HEK293 (cell line): ENCODE data around the gene ADCY4.

Experiments used
- CTCF ChIA-PET: fragments of 350-600 bp; formaldehyde crosslinking; extraction: SDS; loops from one replicate; lab custom pipeline; 2021; ENCODE audit warnings: antibody characterized with exemption; lab: Yijun Ruan, JAX
- POLR2A ChIA-PET: fragments of 300-600 bp; formaldehyde crosslinking; extraction: SDS; loops from one replicate; lab custom pipeline; 2020; ENCODE audit warnings: antibody characterized with exemption, inconsistent platforms; lab: Yijun Ruan, JAX
- H3K27ac ChIP-seq: fragments of 200-500 bp; sonication (Bioruptor generic); 2 replicates; pipeline ENCODE4 v1.5.1; 2014; ENCODE audit warnings: low read depth, low read length, control low read depth, inconsistent platforms; ENCODE audit errors: extremely low read depth
- H3K36me3 ChIP-seq, 2 experiments: fragments of 200-500 bp in 1 of 2; sonication (Bioruptor generic) in 1 of 2; 1 replicate in 1 of 2; 2 replicates in 1 of 2; pipeline ENCODE4 v1.5.1; 2014 to 2017; ENCODE audit warnings: inconsistent platforms in 2 of 2, low read length in 2 of 2; ENCODE audit not compliant: control insufficient read depth in 2 of 2, insufficient read depth in 1 of 2
- H3K4me1 ChIP-seq: fragments of 200-500 bp; sonication (Bioruptor generic); 2 replicates; pipeline ENCODE4 v1.5.1; 2014; ENCODE audit warnings: mild to moderate bottlenecking, low read length, inconsistent platforms; ENCODE audit not compliant: control insufficient read depth, insufficient read depth
- H3K4me3 ChIP-seq: 2 replicates; pipeline ENCODE4 v1.5.1; 2011; ENCODE audit warnings: low read depth, mild to moderate bottlenecking, control low read depth, low read length, moderate library complexity
- H3K9me3 ChIP-seq: fragments of 200-500 bp; sonication (Bioruptor generic); 2 replicates; pipeline ENCODE4 v1.5.1; 2014; ENCODE audit warnings: low read depth, low read length, inconsistent platforms; ENCODE audit not compliant: control insufficient read depth, insufficient read depth
- FEZF1 ChIP-seq: fragments of 450-650 bp; formaldehyde crosslinking; IDR thresholded peaks from 2 replicates; pipeline ENCODE4 v1.5.1; 2016; ENCODE audit warnings: missing biosample characterization, missing genetic modification characterization
- HOXA7 ChIP-seq: sonication (generic); formaldehyde crosslinking; IDR thresholded peaks from 2 replicates; pipeline ENCODE4 v1.8.1; 2022; ENCODE audit warnings: missing genetic modification reagents, borderline replicate concordance
- KLF17 ChIP-seq: fragments of 450-650 bp; formaldehyde crosslinking; IDR thresholded peaks from 2 replicates; pipeline ENCODE4 v1.5.1; 2016; ENCODE audit warnings: missing biosample characterization, missing genetic modification characterization
- KLF8 ChIP-seq: fragments of 450-650 bp; formaldehyde crosslinking; IDR thresholded peaks from 2 replicates; pipeline ENCODE4 v1.5.1; 2016; ENCODE audit warnings: missing biosample characterization, missing genetic modification characterization
- OSR2 ChIP-seq: fragments of 450-650 bp; formaldehyde crosslinking; IDR thresholded peaks from 2 replicates; pipeline ENCODE4 v1.5.1; 2016; ENCODE audit warnings: missing biosample characterization, missing genetic modification characterization
- PRDM1 ChIP-seq: fragments of 450-650 bp; formaldehyde crosslinking; IDR thresholded peaks from 2 replicates; pipeline ENCODE4; 2016; ENCODE audit warnings: missing biosample characterization, missing genetic modification characterization
- SP2 ChIP-seq: fragments of 450-650 bp; formaldehyde crosslinking; IDR thresholded peaks from 2 replicates; pipeline ENCODE4 v1.5.1; 2016; ENCODE audit warnings: missing biosample characterization, missing genetic modification characterization
- SP7 ChIP-seq: fragments of 450-650 bp; formaldehyde crosslinking; IDR thresholded peaks from 2 replicates; pipeline ENCODE4 v1.5.1; 2016; ENCODE audit warnings: missing biosample characterization, missing genetic modification characterization
- TCF7L2 ChIP-seq: IDR thresholded peaks from 2 replicates; pipeline ENCODE4 v1.6.1; 2011; ENCODE audit warnings: low read depth, mild to moderate bottlenecking, inconsistent platforms, low read length, moderate library complexity, borderline replicate concordance
- ZBTB11 ChIP-seq: fragments of 450-650 bp; formaldehyde crosslinking; conservative IDR thresholded peaks from 2 replicates; pipeline ENCODE4 v1.5.1; 2016; ENCODE audit warnings: low read depth, missing biosample characterization, missing genetic modification characterization
- ZFHX2 ChIP-seq: fragments of 450-650 bp; formaldehyde crosslinking; conservative IDR thresholded peaks from 2 replicates; pipeline ENCODE4 v1.5.1; 2016; ENCODE audit warnings: missing biosample characterization, missing genetic modification characterization
- ZFP3 ChIP-seq: fragments of 450-650 bp; formaldehyde crosslinking; IDR thresholded peaks from 2 replicates; pipeline ENCODE4 v1.5.1; 2016; ENCODE audit warnings: low read depth, missing biosample characterization, missing genetic modification characterization
- ZNF223 ChIP-seq: fragments of 450-650 bp; formaldehyde crosslinking; IDR thresholded peaks from 2 replicates; pipeline ENCODE4 v1.5.1; 2016; ENCODE audit warnings: missing biosample characterization, missing genetic modification characterization
- ZNF302 ChIP-seq: fragments of 450-650 bp; formaldehyde crosslinking; IDR thresholded peaks from 2 replicates; pipeline ENCODE4 v1.5.1; 2016; ENCODE audit warnings: missing biosample characterization, missing genetic modification characterization, low read depth
- ZNF350 ChIP-seq: fragments of 450-650 bp; formaldehyde crosslinking; IDR thresholded peaks from 2 replicates; pipeline ENCODE4 v1.5.0; 2017; ENCODE audit warnings: missing biosample characterization, mild to moderate bottlenecking, missing genetic modification characterization
- ZNF37A ChIP-seq: fragments of 450-650 bp; IDR thresholded peaks from 2 replicates; pipeline ENCODE4 v1.5.1; 2018; ENCODE audit warnings: missing biosample characterization, missing genetic modification characterization
- ZNF449 ChIP-seq: fragments of 450-650 bp; formaldehyde crosslinking; IDR thresholded peaks from 2 replicates; pipeline ENCODE4 v1.5.1; 2017; ENCODE audit warnings: missing biosample characterization, mild to moderate bottlenecking, missing genetic modification characterization, moderate library complexity
- ZNF488 ChIP-seq: fragments of 450-650 bp; formaldehyde crosslinking; IDR thresholded peaks from 2 replicates; pipeline ENCODE4 v1.5.1; 2016; ENCODE audit warnings: missing biosample characterization, missing genetic modification characterization
- ZNF514 ChIP-seq: fragments of 450-650 bp; formaldehyde crosslinking; IDR thresholded peaks from 2 replicates; pipeline ENCODE4 v1.5.1; 2016; ENCODE audit warnings: missing biosample characterization, missing genetic modification characterization
- ZNF548 ChIP-seq: fragments of 450-650 bp; formaldehyde crosslinking; IDR thresholded peaks from 2 replicates; pipeline ENCODE4 v1.5.1; 2016; ENCODE audit warnings: missing biosample characterization, missing genetic modification characterization
- ZNF560 ChIP-seq: fragments of 450-650 bp; formaldehyde crosslinking; IDR thresholded peaks from 2 replicates; pipeline ENCODE4 v1.5.1; 2017; ENCODE audit warnings: missing biosample characterization, missing genetic modification characterization, borderline replicate concordance
- ZNF645 ChIP-seq: fragments of 450-650 bp; formaldehyde crosslinking; IDR thresholded peaks from 2 replicates; pipeline ENCODE4; 2016; ENCODE audit warnings: missing biosample characterization, missing genetic modification characterization
- ZNF654 ChIP-seq: fragments of 450-650 bp; formaldehyde crosslinking; IDR thresholded peaks from 2 replicates; pipeline ENCODE4 v1.5.1; 2016; ENCODE audit warnings: low read depth, missing biosample characterization, missing genetic modification characterization
- ZNF701 ChIP-seq: fragments of 450-650 bp; formaldehyde crosslinking; IDR thresholded peaks from 2 replicates; pipeline ENCODE4 v1.5.1; 2016; ENCODE audit warnings: missing biosample characterization, missing genetic modification characterization
- ZNF747 ChIP-seq: fragments of 450-650 bp; formaldehyde crosslinking; IDR thresholded peaks from 2 replicates; pipeline ENCODE4 v1.5.1; 2016; ENCODE audit warnings: missing biosample characterization, missing genetic modification characterization

Gene ADCY4

GRCh38 chr14:24290746-24291145 lies 44.1 kb downstream of the ADCY4 start (continued):
- TF ChIP-seq ZNF645 (no peak), ZBTB11 (tag by site-specific recombination) (no peak), HOXA7 (no peak), ZFP3 (tag by site-specific recombination) (no peak), ZFHX2 (tag by site-specific recombination) (no peak), ZNF37A (no peak), ZNF514 (tag by site-specific recombination) (no peak), ZNF560 (tag by site-specific recombination) (no peak), ZNF488 (no peak), ZNF223 (tag by site-specific recombination) (no peak)

GRCh38 chr14:24289649-24290280 lies 45.1 kb downstream of the ADCY4 start:
- no peaks in the 10 kb centered on the region for H3K4me1 ChIP-seq
- H3K27ac ChIP-seq = no peak overlapping the region
- TF ChIP-seq KLF17 (tag by site-specific recombination) (no peak), FEZF1 (tag by site-specific recombination) (no peak)
- ChIA-PET CTCF (interaction anchor here (0.7 to 2.0 kb wide), 3 partner anchors 18 to 36 kb away, joined by 3 to 6 read pairs (median 3); partner anchors contain the start of gene CIDEB), POLR2A (no interaction called here)
- H3K36me3 ChIP-seq = peaks cover 6 to 40% of the 10 kb centered on the region in 2 experiments; a peak in 2 of 3 replicates
- H3K9me3 ChIP-seq = no peaks in the 10 kb centered on the region
- no peak overlapping the region for H3K4me3 ChIP-seq

GRCh38 chr14:24286996-24287395 lies 47.9 kb downstream of the ADCY4 start:
- no peak overlapping the region for H3K27ac ChIP-seq
- POLR2A ChIA-PET = no interaction called here
- H3K4me1 ChIP-seq = no peaks in the 10 kb centered on the region
- no peaks in the 10 kb centered on the region for H3K9me3 ChIP-seq
- CTCF ChIA-PET = interaction anchor here (1.0 to 1.2 kb wide), 2 partner anchors 10 to 44 kb away, joined by 4 read pairs; no protein-coding TSS in a partner anchor
- H3K36me3 ChIP-seq = peaks cover 0 to 28% of the 10 kb centered on the region in 2 experiments; a peak in 1 of 3 replicates
- TF ChIP-seq SP7 (no peak), ZNF302 (tag by site-specific recombination) (no peak), SP2 (tag by site-specific recombination) (no peak), ZNF645 (no peak), ZFHX2 (tag by site-specific recombination) (no peak), PRDM1 (tag by site-specific recombination) (no peak), ZNF350 (no peak), ZNF548 (tag by site-specific recombination) (no peak), TCF7L2 (no peak), ZNF449 (tag by site-specific recombination) (no peak), KLF8 (tag by site-specific recombination) (no peak), OSR2 (tag by site-specific recombination) (no peak), ZNF654 (tag by site-specific recombination) (no peak), ZNF747 (tag by site-specific recombination) (no peak), ZNF701 (tag by site-specific recombination) (no peak)
- H3K4me3 ChIP-seq = no peak overlapping the region
